GM12878 (cell line): ENCODE data around the gene FALEC. TPM values are rescaled to one million over a fixed set of nuclear protein-coding genes. Genes with fewer than 3 reads are reported as not detected.

Experiments used
- ATAC-seq: fragments of 200-7000 bp; cut with Tn5 transposase; 3 replicates; pipeline ENCODE4 v1.9.1; 2020; ENCODE audit warnings: mild to moderate bottlenecking, moderate library complexity
- Bru-seq: library from RNA; stranded (reverse); fragments of 400-500 nt; gene quantifications from one replicate; lab custom pipeline; 2021; lab: Mats Ljungman, UMichigan
- BruChase-seq, 2 experiments: library from RNA; stranded (reverse); fragments of 400-500 nt; gene quantifications; one replicate each; lab custom pipeline; 2021; lab: Mats Ljungman, UMichigan
- BruUV-seq: library from RNA; stranded (reverse); fragments of 400-500 nt; replicated peaks from 2 replicates; lab custom pipeline; 2021; lab: Mats Ljungman, UMichigan
- CTCF ChIA-PET: fragments of 300-600 bp; sonication (Branson Sonifier 250); formaldehyde crosslinking; extraction: SDS; loops from one replicate; lab custom pipeline; 2021; ENCODE audit warnings: inconsistent platforms; lab: Yijun Ruan, JAX
- POLR2A ChIA-PET: fragments of 350-600 bp; formaldehyde crosslinking; extraction: SDS; loops from one replicate; lab custom pipeline; 2021; ENCODE audit warnings: inconsistent platforms; lab: Charles Lee
- RAD21 ChIA-PET: fragments of 300-600 bp; sonication (Branson Sonifier 250); formaldehyde crosslinking; loops from one replicate; lab custom pipeline; 2023; ENCODE audit warnings: antibody characterized with exemption; ENCODE audit not compliant: unreplicated experiment; lab: Charles Lee
- SMC1A ChIA-PET: fragments of 300-600 bp; sonication (Branson Sonifier 250); formaldehyde crosslinking; loops from one replicate; lab custom pipeline; 2023; ENCODE audit not compliant: unreplicated experiment, uncharacterized antibody; lab: Charles Lee
- DNase-seq: peaks from one replicate; pipeline ENCODE4 v3.0.0-alpha.2; 2011; ENCODE audit warnings: low read depth, low spot score
- FAIRE-seq: peaks from 3 replicates; lab custom pipeline; 2011; peaks lifted over from hg19 to GRCh38; lab: Jason Lieb, UNC
- H2AFZ ChIP-seq: 2 replicates; pipeline ENCODE4 v1.6.0; 2011; ENCODE audit warnings: low read depth, low read length, control low read depth; ENCODE audit not compliant: control insufficient read depth
- H3K27ac ChIP-seq: 2 replicates; pipeline ENCODE4 v1.5.1; 2011; ENCODE audit warnings: control low read depth; ENCODE audit not compliant: control insufficient read depth, insufficient read depth
- H3K27me3 ChIP-seq, 2 experiments: replicated peaks in 1 of 2; 2 replicates each; pipeline versions ENCODE4 v1.6.0 to v1.6.1; 2011; ENCODE audit warnings: low read length in 1 of 2; ENCODE audit not compliant: control insufficient read depth in 2 of 2, insufficient read depth in 2 of 2
- H3K36me3 ChIP-seq, 2 experiments: 2 replicates each; pipeline ENCODE4 v1.5.1; 2011; ENCODE audit warnings: low read length in 1 of 2; ENCODE audit not compliant: control insufficient read depth in 2 of 2, insufficient read depth in 2 of 2
- H3K4me1 ChIP-seq: 2 replicates; pipeline ENCODE4 v1.6.1; 2011; ENCODE audit warnings: mild to moderate bottlenecking, low read length, moderate library complexity, mixed read lengths; ENCODE audit not compliant: control insufficient read depth, insufficient read depth
- H3K4me2 ChIP-seq: 2 replicates; pipeline ENCODE4 v1.6.0; 2011; ENCODE audit warnings: control low read depth; ENCODE audit not compliant: control insufficient read depth, insufficient read depth
- H3K4me3 ChIP-seq: fragments of 200-600 bp; sonication (generic); 2 replicates; pipeline ENCODE4 v1.5.1; 2016
- H3K79me2 ChIP-seq: 2 replicates; pipeline ENCODE4 v1.6.0; 2011; ENCODE audit warnings: low read length; ENCODE audit not compliant: control insufficient read depth, insufficient read depth
- H3K9ac ChIP-seq: 2 replicates; pipeline ENCODE4 v1.8.0; 2011; ENCODE audit warnings: low read length, control low read depth, mixed read lengths; ENCODE audit not compliant: control insufficient read depth, insufficient read depth
- H3K9me3 ChIP-seq: replicated peaks from 3 replicates; pipeline ENCODE4 v1.5.1; 2011; ENCODE audit warnings: mild to moderate bottlenecking, low read length; ENCODE audit not compliant: control insufficient read depth, insufficient read depth
- H4K20me1 ChIP-seq: 2 replicates; pipeline ENCODE4 v1.6.0; 2011; ENCODE audit not compliant: control insufficient read depth, insufficient read depth
- EZH2 ChIP-seq: IDR thresholded peaks from 2 replicates; pipeline ENCODE4 v1.6.1; 2012; ENCODE audit warnings: low read depth, mild to moderate bottlenecking, control low read depth, inconsistent platforms, low read length, borderline replicate concordance; ENCODE audit not compliant: control insufficient read depth
- FOXK2 ChIP-seq: fragments of 450-650 bp; IDR thresholded peaks from 2 replicates; pipeline ENCODE4 v1.6.1; 2017; ENCODE audit warnings: mild to moderate bottlenecking, moderate library complexity
- HDGF ChIP-seq: fragments of 450-650 bp; IDR thresholded peaks from 2 replicates; pipeline ENCODE4 v1.6.1; 2016; ENCODE audit warnings: antibody characterized with exemption
- NR2C2 ChIP-seq: IDR thresholded peaks from 2 replicates; pipeline ENCODE4 v1.6.1; 2011; ENCODE audit warnings: borderline replicate concordance, low read depth; ENCODE audit not compliant: control insufficient read depth, insufficient read length
- NRF1 ChIP-seq: conservative IDR thresholded peaks from 2 replicates; pipeline ENCODE4 v1.6.1; 2011; ENCODE audit warnings: mild to moderate bottlenecking, low read depth, low read length, improper control_type of control experiment
- SMC3 ChIP-seq: IDR thresholded peaks from 2 replicates; pipeline ENCODE4 v1.6.1; 2011; ENCODE audit warnings: low read length, improper control_type of control experiment, borderline replicate concordance
- YBX1 ChIP-seq: fragments of 450-650 bp; IDR thresholded peaks from 2 replicates; pipeline ENCODE4 v1.6.1; 2016; ENCODE audit warnings: antibody characterized with exemption
- WGBS: methylation state at CpG from one replicate; pipeline ENCODE4 v1.1.6; 2016; ENCODE audit warnings: low lambda C conversion rate; ENCODE audit not compliant: insufficient replicate concordance, insufficient coverage; ENCODE audit errors: missing lambda C conversion rate; 5-methylcytosine and 5-hydroxymethylcytosine counted together
- in situ Hi-C: fragments of 300-500 bp; cut with MboI; formaldehyde crosslinking; loops from 9 replicates; pipeline ENCODE4 v1.14.3; 2018; ENCODE audit warnings: mixed read lengths
- intact Hi-C: fragments of 100-400 bp; cut with micrococcal nuclease; formaldehyde crosslinking; loops from one replicate; pipeline ENCODE4 v1.14.2; 2022; ENCODE audit not compliant: unreplicated experiment
- long read RNA-seq, 2 experiments: library from polyadenylated mRNA; unstranded; transcript quantifications; one replicate each; pipeline ENCODE4 v2.0.0, GENCODE V29; 2019 to 2020
- polyA minus RNA-seq, 3 experiments: library from RNA; depleted of rRNA, polyadenylated mRNA; stranded (reverse); fragments of >200 nt; gene quantifications; 2 replicates each; pipeline ENCODE4 v1.2.3, GENCODE V29; 2011
- polyA plus RNA-seq, 11 experiments: library from polyadenylated mRNA; depleted of rRNA in 4 of 11; unstranded in 6 of 11; stranded (reverse) in 5 of 11; fragments of >200 nt; fragmentation: Nextera tagmentation in 4 of 11; fragmentation: Illumina TruSeq in 1 of 11; extraction: Ambion mirVana in 4 of 11; extraction: Trizol in 1 of 11; gene quantifications; 1 replicate in 1 of 11; 2 replicates in 10 of 11; pipeline versions ENCODE4 v1.2.1 to v1.2.3, GENCODE V29; 2011 to 2016; ENCODE audit warnings: inconsistent platforms in 2 of 11, missing spikeins in 2 of 11, low read depth in 1 of 11
- total RNA-seq, 4 experiments: library from RNA; depleted of rRNA in 3 of 4; stranded (reverse); fragments of >200 nt in 3 of 4; fragmentation: Illumina TruSeq in 1 of 4; extraction: Trizol in 1 of 4; gene quantifications; 2 replicates each; pipeline versions ENCODE4 v1.2.1 to v1.2.3, GENCODE V29; 2013 to 2021
- TF ChIP-seq, protein P1 (sequence below): fragments of 450-650 bp; IDR thresholded peaks from 2 replicates; pipeline ENCODE4 v1.6.1; 2017; ENCODE audit warnings: borderline replicate concordance
- TF ChIP-seq, protein P2 (sequence below): fragments of 450-650 bp; IDR thresholded peaks from 2 replicates; pipeline ENCODE4 v1.6.1; 2017; ENCODE audit warnings: low read depth, mild to moderate bottlenecking, moderate library complexity
- TF ChIP-seq, protein P3 (sequence below), 3 experiments: IDR thresholded peaks in 2 of 3; conservative IDR thresholded peaks in 1 of 3; 2 replicates each; pipeline ENCODE4 v1.5.1; 2011; ENCODE audit warnings: low read depth in 3 of 3, low read length in 3 of 3, mild to moderate bottlenecking in 3 of 3, control low read depth in 2 of 3, moderate library complexity in 2 of 3, inconsistent platforms in 1 of 3, mixed read lengths in 1 of 3; ENCODE audit not compliant: control insufficient read depth in 2 of 3, insufficient read depth in 1 of 3; ENCODE audit errors: extremely low read depth in 1 of 3
- TF ChIP-seq, protein P4 (sequence below): fragments of 450-650 bp; IDR thresholded peaks from 2 replicates; pipeline ENCODE4 v1.6.1; 2014; ENCODE audit warnings: mild to moderate bottlenecking

The FALEC gene
- total RNA-seq (2013; cell fraction: nucleolus; rRNA removed): not detected in 2 replicates
- total RNA-seq (2014; rRNA removed) (not detected in 2 replicates), total RNA-seq (2014; rRNA removed; fragmentation: Illumina TruSeq; extraction: Trizol) (0.31 and 0.37 TPM in 2 replicates), total RNA-seq (2021) (0.41 TPM in 1 of 2 replicates, not detected in the other), polyA plus RNA-seq (2011; rRNA removed) (0.27 TPM in 1 of 2 replicates, not detected in the other), polyA plus RNA-seq (2014; fragmentation: Illumina TruSeq; extraction: Trizol) (0.40 TPM in 1 of 2 replicates, not detected in the other), polyA plus RNA-seq (2014; fragmentation: Nextera tagmentation; extraction: Ambion mirVana) (under 1 TPM in 1 of 2 experiments, not detected in 1; 0.21 TPM), polyA plus RNA-seq (2014; rRNA removed) (not detected in 2 replicates), polyA plus RNA-seq (2016; fragmentation: Nextera tagmentation; extraction: Ambion mirVana) (under 1 TPM; 0.32 to 0.71 TPM), polyA minus RNA-seq (2011; rRNA and poly(A)+ RNA removed) (not detected in 2 replicates), Bru-seq, nascent RNA (percentile 40 among the genes with signal in this experiment), BruChase-seq, experiment 1, labeled RNA remaining after a 6-hour chase (percentile 40 among the genes with signal in this experiment), BruChase-seq, experiment 2, labeled RNA remaining after a 2-hour chase (percentile 44 among the genes with signal in this experiment)
- not detected for polyA plus RNA-seq (2011; ENCODE audit: low read depth)
- not detected in 2 replicates for polyA plus RNA-seq (2011; cell fraction: cytosol; rRNA removed)
- polyA plus RNA-seq (2011; cell fraction: nucleus; rRNA removed): 0.27 TPM in 1 of 2 replicates, not detected in the other
- not detected in 2 replicates for polyA plus RNA-seq (2012)
- polyA minus RNA-seq (2011; cell fraction: cytosol; rRNA and poly(A)+ RNA removed): not detected in 2 replicates
- polyA minus RNA-seq (2011; cell fraction: nucleus; rRNA and poly(A)+ RNA removed): 0.60 and 1.2 TPM in 2 replicates
- long read RNA-seq, experiment 1: 0 reads
- long read RNA-seq, experiment 2: 0 reads

DNA sequence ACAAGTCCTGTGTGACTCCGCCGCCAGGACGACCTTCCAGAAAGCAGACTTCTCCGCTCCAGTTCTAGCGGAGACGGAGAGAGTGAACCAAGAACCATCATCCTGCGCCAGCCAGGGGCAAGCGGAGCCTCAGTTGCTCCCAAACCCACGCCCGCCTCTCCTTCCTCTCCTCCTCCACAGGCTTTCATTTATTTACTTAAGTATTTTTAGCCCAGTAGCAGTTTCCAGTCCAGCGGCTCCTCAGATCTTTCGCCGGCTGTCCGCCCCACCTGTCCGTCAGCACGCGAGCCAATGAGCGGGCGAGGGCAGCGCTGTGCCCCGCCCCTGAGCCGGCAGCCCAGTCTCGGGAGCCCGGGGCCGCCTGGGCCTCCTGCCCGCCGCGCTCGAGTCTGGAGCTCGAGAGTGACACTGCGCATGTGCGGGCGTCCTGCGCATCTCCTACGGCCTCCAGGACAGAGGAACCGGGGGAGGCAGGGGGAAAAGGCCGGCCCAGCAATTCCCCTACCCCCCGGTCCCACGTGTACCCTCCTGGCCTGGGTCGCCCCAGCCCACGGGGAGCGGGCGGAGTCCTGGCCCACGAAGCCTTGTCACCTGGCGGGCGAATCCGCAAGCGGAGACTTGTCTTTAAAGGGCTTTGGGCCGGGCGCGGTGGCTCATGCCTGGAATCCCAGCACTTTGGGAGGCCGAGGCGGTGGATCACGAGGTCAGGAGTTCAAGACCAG lies at the start of gene FALEC:
TSS of gene FALEC (plus strand) at position 425 of the 722 bp plus-strand sequence.
- POLR2A ChIA-PET: interaction anchor here (0.7 to 1.6 kb wide), 8 partner anchors 17 to 182 kb away, joined by 3 to 5 read pairs (median 3); partner anchors contain the start of genes ENSA and GOLPH3L
- BruUV-seq: no TSS peak
- no peaks in the 10 kb centered on the region for H4K20me1 ChIP-seq
- WGBS: 2% methylated on average over 54 of the region's 54 CpGs
- intact Hi-C loops (loop anchor here (5.0 kb wide), 2 partner anchors 53 to 258 kb away; partner anchors contain the start of gene CA14), in situ Hi-C loops (no loop called here)
- SMC1A ChIA-PET: interaction anchor here (0.7 to 4.1 kb wide), 13 partner anchors 8 to 491 kb away, joined by 3 to 26 read pairs (median 3); partner anchors contain the start of genes ECM1, ENSA, MINDY1 and RPRD2
- H3K27me3 ChIP-seq: no peaks in the 10 kb centered on the region
- FAIRE-seq (peak; percentile 92), DNase-seq (peak; percentile 74), ATAC-seq (peak; percentile 99)
- no peaks in the 10 kb centered on the region; a peak in 1 of 4 replicates for H3K36me3 ChIP-seq
- H3K79me2 ChIP-seq: no peaks in the 10 kb centered on the region
- CTCF ChIA-PET: interaction anchor here (0.6 to 3.3 kb wide), 15 partner anchors 10 to 587 kb away, joined by 3 to 36 read pairs (median 5); no protein-coding TSS in a partner anchor
- peak within 1 kb of the TSS; percentile 98 for H3K4me2 ChIP-seq
- no peaks in the 10 kb centered on the region for H3K9me3 ChIP-seq
- H3K9ac ChIP-seq: peak within 1 kb of the TSS; percentile 67
- RAD21 ChIA-PET: interaction anchor here (0.7 to 1.8 kb wide), 8 partner anchors 14 to 260 kb away, joined by 3 to 8 read pairs (median 4); partner anchors contain the start of genes MCL1 and TARS2
- peak within 1 kb of the TSS; percentile 74 for H3K4me3 ChIP-seq
- peaks cover 17% of the 10 kb centered on the region for H3K4me1 ChIP-seq
- peak within 1 kb of the TSS; percentile 50; the same call in 1 of the 2 replicates for H3K27ac ChIP-seq
- H2AFZ ChIP-seq: peak within 1 kb of the TSS; percentile 95
- TF ChIP-seq, protein P1, sequence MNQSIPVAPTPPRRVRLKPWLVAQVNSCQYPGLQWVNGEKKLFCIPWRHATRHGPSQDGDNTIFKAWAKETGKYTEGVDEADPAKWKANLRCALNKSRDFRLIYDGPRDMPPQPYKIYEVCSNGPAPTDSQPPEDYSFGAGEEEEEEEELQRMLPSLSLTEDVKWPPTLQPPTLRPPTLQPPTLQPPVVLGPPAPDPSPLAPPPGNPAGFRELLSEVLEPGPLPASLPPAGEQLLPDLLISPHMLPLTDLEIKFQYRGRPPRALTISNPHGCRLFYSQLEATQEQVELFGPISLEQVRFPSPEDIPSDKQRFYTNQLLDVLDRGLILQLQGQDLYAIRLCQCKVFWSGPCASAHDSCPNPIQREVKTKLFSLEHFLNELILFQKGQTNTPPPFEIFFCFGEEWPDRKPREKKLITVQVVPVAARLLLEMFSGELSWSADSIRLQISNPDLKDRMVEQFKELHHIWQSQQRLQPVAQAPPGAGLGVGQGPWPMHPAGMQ: no peak
- no peak for TF ChIP-seq SMC3
- TF ChIP-seq, protein P2, sequence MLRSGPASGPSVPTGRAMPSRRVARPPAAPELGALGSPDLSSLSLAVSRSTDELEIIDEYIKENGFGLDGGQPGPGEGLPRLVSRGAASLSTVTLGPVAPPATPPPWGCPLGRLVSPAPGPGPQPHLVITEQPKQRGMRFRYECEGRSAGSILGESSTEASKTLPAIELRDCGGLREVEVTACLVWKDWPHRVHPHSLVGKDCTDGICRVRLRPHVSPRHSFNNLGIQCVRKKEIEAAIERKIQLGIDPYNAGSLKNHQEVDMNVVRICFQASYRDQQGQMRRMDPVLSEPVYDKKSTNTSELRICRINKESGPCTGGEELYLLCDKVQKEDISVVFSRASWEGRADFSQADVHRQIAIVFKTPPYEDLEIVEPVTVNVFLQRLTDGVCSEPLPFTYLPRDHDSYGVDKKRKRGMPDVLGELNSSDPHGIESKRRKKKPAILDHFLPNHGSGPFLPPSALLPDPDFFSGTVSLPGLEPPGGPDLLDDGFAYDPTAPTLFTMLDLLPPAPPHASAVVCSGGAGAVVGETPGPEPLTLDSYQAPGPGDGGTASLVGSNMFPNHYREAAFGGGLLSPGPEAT: no peak
- peak; percentile 87 for TF ChIP-seq NRF1
- TF ChIP-seq NR2C2: no peak
- TF ChIP-seq, protein P3, sequence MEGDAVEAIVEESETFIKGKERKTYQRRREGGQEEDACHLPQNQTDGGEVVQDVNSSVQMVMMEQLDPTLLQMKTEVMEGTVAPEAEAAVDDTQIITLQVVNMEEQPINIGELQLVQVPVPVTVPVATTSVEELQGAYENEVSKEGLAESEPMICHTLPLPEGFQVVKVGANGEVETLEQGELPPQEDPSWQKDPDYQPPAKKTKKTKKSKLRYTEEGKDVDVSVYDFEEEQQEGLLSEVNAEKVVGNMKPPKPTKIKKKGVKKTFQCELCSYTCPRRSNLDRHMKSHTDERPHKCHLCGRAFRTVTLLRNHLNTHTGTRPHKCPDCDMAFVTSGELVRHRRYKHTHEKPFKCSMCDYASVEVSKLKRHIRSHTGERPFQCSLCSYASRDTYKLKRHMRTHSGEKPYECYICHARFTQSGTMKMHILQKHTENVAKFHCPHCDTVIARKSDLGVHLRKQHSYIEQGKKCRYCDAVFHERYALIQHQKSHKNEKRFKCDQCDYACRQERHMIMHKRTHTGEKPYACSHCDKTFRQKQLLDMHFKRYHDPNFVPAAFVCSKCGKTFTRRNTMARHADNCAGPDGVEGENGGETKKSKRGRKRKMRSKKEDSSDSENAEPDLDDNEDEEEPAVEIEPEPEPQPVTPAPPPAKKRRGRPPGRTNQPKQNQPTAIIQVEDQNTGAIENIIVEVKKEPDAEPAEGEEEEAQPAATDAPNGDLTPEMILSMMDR (IDR thresholded peaks at IDR 0.05 in 2 of 3, conservative IDR thresholded peaks at IDR 0.05 in 1 of 3; ENCODE audit: control insufficient read depth in 2 of 3, extremely low read depth in 1 of 3, insufficient read depth in 1 of 3, low read depth in 3 of 3, low read length in 3 of 3): no peak
- TF ChIP-seq FOXK2: no peak
- no peak for TF ChIP-seq YBX1
- peak; percentile 51; the same call in 1 of the 2 replicates for TF ChIP-seq HDGF
- TF ChIP-seq EZH2: no peak
- TF ChIP-seq, protein P4, sequence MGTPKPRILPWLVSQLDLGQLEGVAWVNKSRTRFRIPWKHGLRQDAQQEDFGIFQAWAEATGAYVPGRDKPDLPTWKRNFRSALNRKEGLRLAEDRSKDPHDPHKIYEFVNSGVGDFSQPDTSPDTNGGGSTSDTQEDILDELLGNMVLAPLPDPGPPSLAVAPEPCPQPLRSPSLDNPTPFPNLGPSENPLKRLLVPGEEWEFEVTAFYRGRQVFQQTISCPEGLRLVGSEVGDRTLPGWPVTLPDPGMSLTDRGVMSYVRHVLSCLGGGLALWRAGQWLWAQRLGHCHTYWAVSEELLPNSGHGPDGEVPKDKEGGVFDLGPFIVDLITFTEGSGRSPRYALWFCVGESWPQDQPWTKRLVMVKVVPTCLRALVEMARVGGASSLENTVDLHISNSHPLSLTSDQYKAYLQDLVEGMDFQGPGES: peak; percentile 65; the same call in 1 of the 2 replicates
